Mammary epithelial cell (primary cell): ENCODE measurements around the gene KLHL29.

ENCODE experiments used
- CTCF ChIP-seq, 2 donors: IDR thresholded peaks in 1 of 2; conservative IDR thresholded peaks in 1 of 2; 2 replicates each; pipeline ENCODE4 v1.5.1; 2011 to 2012; ENCODE audit warnings: inconsistent platforms in 2 of 2, low read length in 2 of 2, mild to moderate bottlenecking in 2 of 2, control low read depth in 1 of 2, low read depth in 1 of 2; ENCODE audit not compliant: insufficient read depth in 1 of 2; ENCODE audit errors: extremely low read depth in 1 of 2
- EZH2 ChIP-seq: IDR thresholded peaks from 2 replicates; pipeline ENCODE4 v1.6.1; 2012; ENCODE audit warnings: low read length, inconsistent platforms, borderline replicate concordance

GRCh38 chr2:23526835-23527790 lies 142.1 kb downstream of the KLHL29 start:
- no peak for TF ChIP-seq CTCF (conservative IDR thresholded peaks at IDR 0.05 in 1 of 2, IDR thresholded peaks at IDR 0.05 in 1 of 2; ENCODE audit: extremely low read depth in 1 of 2, insufficient read depth in 1 of 2, low read depth in 1 of 2, low read length in 2 of 2)
- no peak for TF ChIP-seq EZH2
